Measurements from ENCODE around the gene IFNL3.
A peak's percentile ranks its signal among the peaks of the same experiment; 100 is the strongest.
"Not testable (repeated sequence)": the region's sequence is repeated elsewhere in the genome, so short reads cannot be mapped to it uniquely, and the experiment has no call there.

Gene IFNL3

DNA sequence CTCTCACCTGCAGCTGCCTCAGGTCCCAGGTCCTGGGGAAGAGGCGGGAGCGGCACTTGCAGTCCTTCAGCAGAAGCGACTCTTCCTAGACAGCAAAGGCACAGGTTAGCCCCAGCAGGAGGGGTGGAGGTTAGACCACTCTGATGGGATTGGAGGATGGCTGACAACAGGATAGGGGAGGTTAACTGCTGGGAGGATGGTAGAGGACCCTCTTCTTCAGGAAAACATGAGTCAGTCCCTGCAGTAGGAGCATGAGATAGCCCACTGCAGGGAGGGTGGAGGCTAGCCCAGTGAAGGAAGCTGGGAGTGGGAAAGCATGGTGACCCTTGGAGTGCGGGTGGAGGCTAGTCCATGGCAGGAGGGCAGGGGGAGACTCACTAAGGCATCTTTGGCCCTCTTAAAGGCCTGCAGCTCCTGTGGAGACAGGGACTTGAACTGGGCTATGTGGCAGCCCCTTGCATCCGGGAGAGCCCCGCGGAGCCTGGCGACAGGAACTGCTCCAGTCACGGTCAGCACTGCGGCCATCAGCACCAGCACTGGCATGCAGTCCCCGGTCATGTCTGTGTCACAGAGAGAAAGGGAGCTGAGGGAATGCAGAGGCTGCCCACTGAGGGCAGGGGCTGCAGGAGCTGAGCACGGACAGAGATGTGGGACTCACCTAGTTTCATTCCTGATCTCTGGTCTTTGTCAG lies at the start of gene IFNL3:
IFNL3 (minus strand) TSS at position 597 of the 691 bp plus-strand sequence; CDS start at position 558, 39 bp downstream.
- not testable (repeated sequence) for DNase-seq

DNA sequence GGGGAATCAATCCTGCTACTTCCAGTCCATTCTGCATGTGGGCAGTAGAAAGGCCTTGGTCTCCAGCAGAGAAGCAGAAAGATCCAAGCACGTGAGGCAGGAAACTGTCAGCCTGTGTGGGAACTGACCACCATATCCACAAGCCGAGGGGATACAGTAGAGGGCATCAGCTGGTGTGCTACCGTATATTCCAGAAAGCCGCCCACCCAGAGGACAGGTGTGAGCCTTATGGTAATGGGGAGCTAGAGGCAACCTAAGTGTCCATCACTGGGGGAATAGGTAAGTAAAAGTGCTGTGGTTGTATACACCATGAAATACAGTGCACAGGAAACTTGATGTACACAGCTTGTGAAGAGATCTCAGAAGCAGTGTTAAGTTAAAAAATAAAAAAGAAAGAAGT lies 48.6 kb upstream of the IFNL3 start:
- DNase-seq: no peak

DNA sequence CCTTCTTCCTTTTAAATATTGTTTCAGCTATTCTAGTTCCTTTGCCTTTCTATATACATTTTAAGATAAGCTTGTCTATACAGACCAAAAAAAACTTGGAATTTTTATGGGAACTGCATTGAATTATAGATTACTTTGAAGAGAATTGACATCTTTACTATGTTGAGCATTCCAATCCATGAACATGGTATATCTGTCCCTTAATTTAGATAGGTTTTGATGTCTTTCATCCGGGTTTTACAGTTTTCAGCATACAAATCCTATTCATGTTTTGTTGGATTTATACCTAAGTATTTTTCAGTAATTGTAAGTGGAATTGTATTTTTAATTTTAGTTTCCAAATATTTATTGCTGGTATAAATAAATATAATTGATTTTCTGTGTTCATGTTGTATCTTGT lies 39.2 kb upstream of the IFNL3 start:
- no peak for DNase-seq

DNA sequence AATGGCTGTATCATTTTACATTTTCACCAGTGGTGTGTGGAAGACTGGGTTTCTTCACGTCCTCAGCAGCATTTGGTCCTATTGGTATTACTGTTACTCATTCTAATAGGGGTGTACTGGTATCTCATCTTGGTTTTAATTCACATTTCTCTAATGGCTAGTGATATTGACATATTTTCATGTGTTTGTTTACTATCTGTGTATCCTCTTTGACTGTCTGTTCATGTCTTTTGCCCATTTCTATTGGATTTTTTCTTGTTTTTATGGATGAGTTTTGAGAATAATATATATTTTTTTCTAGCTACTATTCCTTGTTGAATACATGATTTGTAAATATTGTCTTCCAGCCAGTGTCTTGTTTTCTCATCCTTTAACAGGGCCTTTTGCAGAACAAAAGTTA lies 37.2 kb upstream of the IFNL3 start:
- no peak for DNase-seq

DNA sequence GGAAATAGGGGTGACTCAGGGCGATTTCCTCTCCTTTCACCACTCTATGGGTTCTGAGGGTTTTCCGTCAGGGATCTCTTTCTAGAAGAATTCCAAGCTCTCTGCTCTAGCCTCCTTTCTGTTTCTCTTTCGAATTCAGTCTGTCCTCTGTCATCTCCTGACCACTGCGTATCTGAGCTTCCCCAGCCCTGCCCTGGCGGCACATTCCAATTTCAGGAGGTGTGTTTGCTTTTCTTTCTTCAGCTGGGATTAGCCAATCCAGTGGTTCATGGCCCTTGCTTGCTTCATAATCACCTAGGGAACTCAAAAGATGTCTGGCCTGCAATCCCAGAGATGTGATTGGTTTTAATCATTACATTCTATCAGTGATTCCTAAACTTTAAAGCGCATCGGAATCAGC lies 32.8 kb upstream of the IFNL3 start:
- DNase-seq: no peak

DNA sequence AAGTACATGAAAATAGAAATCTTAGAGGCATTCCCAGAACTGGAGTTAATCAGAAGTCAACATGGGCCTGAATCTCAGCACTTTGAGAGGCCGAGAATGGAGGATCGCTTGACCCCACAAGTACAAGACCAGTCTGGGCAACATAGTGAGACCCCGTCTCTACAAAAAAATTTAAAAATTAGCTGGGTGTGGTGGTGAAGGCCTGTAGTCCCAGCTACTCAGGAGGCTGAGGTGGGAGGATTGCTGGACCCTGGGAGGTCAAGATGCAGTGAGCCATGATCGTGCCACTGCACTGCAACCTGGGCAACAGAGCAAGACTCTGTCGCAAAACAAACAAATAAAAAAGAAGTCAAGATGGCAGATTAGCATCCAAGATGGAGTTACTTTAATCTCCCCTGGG lies 31.9 kb upstream of the IFNL3 start:
- no peak for DNase-seq

DNA sequence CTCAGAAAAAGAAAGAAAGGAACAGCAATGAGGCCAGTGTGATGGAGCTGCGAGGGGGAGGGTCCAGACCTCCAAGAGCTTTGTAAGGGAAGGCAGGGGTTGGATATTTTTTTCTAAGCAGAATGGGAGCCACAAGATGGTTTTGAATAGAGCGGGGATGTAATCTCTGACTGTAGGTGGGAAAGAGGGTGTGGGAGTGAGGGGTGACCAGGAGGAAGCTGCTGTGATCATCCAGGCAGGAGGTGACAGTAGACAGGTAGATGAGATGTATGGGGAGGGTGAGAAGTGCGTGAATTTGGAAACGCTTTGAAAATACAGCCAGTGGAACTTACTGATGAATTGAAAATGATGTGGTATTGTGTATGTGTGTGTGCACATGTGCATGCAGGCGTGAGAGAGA lies 30.8 kb upstream of the IFNL3 start:
- no peak for DNase-seq

DNA sequence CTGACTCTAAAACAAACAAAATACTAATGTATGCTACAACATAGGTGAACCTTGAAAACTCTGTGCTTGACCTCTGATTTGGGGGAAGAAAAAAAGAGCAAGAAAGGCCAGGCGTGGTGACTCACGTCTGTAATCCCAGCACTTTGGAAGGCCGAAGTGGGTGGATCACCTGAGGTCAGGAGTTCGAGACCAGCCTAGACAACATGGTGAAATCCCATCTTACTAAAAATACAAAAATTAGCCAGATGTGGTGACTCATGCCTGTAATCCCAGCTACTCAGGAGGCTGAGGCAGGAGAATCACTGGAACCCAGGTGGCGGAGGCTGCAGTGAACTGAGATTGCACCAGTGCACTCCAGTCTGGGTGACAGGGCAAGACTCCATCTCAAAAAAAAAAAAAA lies 29.1 kb upstream of the IFNL3 start:
- DNase-seq: not testable (repeated sequence)

DNA sequence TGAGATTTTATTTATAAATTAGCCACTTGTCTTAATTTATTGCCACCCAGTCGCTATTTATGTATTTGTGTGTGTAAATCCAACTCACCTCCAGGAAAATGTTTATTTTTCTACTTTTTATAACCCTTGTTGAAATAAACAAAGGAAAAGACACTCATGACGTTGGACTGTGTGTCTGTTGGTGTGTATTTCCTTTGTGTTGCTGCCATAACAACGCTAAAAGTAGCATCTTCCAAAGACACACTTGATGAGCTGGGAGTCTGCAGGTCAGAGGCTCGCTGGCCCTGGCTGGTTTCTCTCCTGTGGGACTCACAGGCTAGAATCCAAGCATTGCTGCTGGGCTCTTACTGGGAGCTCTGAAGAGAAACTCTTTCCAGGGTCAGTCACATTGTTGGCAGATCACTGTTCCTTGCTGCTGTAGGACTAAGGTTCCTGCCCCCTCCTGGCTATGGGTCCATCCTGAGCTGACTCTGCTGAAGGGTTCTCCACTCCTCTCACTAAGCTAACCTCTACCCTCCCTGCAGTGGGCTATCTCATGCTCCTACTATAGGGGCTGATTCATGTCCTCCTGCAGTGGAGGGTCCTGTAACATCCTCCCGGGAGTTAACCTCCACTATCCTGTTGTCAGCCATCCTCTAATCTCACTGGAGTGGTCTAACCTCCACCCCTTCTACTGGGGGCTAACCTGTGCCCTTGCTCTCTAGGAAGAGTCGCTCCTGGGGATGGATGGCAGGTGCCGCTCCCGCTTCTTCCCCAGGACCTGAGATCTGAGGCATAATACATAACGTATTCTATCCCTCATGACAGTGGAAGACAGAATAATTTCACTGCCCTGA lies 25.4 kb upstream of the IFNL3 start:
- no peak for DNase-seq

DNA sequence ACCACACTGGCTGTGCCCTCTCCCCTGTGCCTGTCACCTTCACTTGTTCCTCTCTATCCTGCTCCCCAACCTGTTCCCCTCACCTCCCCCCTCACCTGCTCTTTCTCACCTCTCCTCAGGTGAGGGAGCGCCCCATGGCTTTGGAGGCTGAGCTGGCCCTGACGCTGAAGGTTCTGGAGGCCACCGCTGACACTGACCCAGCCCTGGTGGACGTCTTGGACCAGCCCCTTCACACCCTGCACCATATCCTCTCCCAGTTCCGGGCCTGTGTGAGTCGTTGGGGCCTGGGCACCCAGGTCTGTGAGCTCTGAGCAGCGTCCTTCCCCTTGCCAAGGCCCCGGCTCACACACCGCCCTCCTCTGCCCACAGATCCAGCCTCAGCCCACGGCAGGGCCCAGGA lies 24.6 kb upstream of the IFNL3 start:
- not testable (repeated sequence) for DNase-seq

DNA sequence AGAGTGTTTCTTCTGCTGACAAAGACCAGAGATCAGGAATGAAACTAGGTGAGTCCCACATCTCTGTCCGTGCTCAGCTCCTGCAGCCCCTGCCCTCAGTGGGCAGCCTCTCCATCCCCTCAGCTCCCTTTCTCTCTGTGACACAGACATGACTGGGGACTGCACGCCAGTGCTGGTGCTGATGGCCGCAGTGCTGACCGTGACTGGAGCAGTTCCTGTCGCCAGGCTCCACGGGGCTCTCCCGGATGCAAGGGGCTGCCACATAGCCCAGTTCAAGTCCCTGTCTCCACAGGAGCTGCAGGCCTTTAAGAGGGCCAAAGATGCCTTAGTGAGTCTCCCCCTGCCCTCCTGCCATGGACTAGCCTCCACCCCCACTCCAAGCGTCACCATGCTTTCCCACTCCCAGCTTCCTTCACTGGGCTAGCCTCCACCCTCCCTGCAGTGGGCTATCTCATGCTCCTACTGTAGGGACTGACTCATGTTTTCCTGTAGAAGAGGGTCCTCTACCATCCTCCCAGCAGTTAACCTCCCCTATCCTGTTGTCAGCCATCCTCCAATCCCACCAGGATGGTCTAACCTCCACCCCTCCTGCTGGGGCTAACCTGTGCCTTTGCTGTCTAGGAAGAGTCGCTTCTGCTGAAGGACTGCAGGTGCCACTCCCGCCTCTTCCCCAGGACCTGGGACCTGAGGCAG lies 23.9 kb upstream of the IFNL3 start:
- not testable (repeated sequence) for DNase-seq

DNA sequence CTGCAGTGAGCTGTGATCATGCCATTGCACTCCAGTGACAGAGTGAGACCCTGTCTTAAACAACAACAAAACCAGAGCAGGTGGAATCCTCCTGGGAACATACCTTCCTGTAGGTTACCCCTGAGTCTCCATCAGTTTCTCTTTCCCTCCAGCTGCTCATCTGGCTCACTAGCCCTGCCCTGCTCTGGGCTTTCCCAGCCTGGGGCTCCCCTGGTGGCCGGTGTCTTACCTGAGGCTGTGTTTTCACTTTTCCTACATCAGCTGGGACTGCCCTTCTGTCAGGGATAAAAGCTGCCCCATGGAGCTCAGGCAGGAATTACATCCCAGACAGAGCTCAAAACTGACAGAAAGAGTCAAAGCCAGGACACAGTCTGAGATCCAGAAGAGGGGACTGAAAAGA lies 23.3 kb upstream of the IFNL3 start, which contains the start of gene IFNL2:
IFNL2 (plus strand) TSS at position 312 of the 400 bp plus-strand sequence. CDS start 173 bp downstream, outside the sequence.
- DNase-seq: not testable (repeated sequence)

DNA sequence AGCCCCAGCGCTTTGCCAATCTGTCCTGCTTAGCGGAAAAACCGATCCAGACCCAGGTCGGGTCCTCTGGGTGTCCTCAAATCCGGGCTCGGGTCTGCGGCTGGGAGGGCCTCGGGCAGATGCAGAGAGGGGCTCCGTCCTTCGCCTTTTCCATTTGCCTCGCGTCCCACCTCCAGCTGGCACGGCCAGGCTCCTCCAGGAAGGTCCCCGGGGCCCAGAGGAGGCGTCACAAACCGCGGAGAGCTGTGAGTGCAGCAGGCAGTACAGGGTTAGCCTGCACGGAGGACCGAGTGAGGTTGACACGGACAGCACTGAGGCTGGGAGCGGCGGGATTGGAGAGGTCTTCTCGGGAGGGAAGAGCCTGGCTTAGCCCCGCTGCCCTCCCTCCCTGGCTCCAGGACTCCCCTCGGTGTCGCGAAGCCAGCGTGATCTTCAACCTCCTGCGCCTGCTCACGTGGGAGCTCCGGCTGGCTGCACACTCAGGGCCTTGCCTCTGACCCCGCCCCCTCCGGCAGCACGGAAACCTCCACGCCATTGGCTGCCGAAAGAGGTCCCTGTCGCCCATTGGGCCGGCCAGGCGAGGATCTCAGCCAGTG lies 20.6 kb upstream of the IFNL3 start:
- DNase-seq: peak in 1 of 56 donors; percentile 3

DNA sequence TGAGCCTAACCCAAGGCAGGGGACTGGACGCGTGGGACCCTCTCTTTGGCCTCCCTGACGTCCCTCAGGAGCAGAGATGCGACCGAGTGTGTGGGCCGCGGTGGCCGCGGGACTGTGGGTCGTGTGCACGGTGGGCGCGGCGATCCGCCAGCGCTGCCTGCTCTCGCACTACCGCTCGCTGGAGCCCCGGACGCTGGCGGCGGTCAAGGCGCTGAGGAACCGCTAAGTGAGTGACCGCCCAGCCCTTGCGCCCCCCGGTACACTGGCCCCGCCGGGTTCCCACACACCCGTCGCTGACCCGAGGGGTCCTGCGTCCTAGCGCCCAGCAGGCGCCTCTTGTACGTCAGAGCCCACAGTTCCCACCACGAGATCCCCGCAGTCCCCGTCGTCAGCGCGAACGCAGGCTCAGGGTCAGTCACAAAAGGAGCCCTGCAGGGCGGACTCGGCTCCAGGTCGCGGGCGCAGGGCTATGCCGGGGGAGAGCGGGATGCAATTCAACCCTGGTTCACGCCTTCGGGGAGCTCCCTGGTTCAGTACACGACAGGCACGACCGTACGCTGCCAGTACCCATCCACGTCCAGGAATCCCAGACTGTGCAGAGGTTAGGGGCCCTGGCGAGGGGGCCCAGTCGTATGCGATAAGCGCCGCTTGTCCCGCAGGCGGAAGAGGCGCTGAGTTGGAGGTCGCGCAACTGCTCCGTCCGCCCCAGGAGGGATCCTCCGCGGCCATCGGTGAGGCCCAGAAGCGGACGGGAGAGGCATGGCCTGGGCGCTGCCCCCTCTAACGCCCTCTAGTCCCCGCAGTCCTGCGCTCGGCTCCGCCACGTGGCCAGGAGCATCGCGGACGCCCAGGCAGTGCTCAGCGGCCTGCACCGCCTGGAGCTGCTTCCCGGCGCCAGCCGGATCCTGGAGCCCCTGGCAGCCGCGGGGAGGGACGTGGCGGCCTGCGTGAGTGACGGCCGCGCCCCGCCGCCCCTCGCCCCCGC lies 19.8 kb upstream of the IFNL3 start:
- no peak for DNase-seq

DNA sequence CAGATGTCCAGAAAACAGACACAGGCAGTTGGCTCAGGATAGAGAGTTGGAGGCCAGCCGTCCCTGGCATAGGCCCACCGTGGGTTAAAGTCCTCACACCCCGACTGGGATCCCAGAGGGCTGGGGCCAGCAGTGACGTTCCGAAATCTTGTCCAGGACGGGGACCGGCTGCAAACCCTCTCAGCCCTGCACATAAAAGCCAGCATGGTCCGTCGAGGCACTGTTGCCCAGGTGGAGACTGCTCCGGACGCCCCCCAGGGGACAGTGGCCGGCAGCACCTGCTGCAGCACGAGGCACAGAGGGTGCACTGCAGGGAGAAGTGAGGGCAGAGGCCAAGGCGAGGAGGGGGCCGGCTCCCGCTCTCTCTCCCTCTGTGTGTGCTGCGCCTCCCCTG lies 19.1 kb upstream of the IFNL3 start:
- no peak for DNase-seq

DNA sequence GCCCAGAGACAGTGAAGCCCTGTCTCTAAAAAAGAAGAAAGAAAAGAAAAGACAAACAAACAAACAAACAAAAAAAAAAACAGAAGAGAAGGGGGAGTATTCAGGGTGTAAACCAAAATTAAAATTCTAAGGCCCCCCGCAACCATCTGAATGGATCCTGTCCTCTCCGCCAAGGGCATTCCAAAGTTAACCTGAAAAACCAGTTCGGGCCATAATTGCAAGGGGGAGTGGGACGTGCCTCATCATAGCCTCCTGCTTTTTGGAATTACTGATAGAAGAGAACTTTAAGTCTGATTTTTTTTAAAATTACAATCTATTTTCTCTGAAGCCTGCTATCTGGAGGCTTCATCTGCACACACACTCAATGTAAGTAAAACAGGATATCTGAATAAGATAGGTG lies 17.7 kb upstream of the IFNL3 start:
- DNase-seq: no peak

DNA sequence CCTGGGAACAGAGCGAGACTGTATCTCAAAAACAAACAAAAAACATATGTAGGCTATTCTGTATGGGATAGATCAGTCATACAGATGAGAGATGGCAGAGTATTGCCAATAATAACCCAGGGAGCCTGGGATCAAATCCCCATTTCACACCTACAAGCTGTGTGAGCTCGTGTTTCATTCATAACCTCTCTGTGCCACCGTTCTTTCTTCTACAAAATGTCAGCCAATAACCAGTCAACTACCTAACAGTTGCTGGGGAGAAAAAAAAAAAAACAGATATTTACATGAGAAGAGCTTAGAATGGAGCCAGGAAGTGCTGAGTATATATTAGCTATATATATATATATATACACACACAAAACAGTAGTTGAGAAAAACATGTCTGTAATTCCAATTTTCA lies 16.9 kb upstream of the IFNL3 start:
- no peak for DNase-seq

DNA sequence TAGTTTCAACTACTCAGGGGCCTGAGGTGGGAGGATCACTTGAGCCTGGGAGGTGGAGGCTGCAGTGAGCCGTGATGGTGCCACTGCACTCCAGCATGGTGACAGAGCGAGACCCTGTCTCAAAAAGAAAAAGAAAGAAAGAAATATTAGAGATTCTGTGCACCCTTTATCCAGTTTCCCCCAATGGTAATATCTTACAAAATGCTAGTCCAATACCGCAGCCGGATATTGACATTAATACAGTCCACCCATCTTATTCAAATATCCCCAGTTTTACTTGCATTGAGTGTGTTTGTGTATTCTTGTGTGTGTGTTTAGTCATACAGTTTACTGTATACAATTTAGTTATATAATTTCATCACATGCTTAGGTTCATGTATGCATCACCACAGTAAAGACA lies 12.4 kb upstream of the IFNL3 start:
- DNase-seq: no peak

DNA sequence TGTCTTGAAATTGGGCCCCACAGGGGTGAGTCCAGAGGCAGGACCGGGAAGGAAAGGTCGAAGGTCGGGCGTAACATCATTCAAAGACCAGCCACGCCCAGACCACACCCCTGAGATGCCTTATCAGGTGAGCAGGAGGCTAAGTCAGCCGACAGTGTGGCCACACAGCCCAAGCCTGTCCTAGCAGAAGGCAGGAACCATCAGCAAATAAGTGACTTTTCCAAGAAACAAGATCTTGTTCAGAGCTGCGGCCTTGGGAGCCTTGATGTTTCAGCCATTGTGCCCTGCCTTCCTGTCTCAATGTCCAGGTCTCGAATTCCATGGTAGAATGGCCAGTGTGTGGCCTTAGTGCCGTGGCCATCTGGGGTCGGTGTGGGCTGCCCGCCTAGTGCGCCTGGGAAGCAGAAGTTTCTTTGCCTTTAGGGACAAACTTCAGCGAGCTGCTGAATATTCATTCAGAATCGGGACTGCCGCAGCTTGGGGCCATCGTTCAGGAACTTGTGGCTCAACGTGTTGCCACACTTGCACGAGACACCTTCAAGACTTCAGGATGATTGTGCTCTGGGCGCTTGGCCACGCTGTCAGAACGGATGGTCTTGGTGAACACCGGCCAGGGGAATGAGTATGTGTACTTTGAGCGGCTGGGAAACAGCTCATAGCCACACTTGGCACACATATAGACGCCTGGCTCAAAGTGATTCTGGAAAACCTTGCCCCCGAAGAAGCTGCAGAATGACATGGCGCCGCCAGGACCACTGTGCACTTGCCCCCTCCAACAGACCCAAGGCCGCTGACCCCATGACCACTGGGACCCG lies 9.9 kb upstream of the IFNL3 start:
- no peak for DNase-seq
